Adipose tissue (tissue), 3 donors: ENCODE data around the gene FIGNL2. TPM values are rescaled to one million over a fixed set of nuclear protein-coding genes. Genes with fewer than 3 reads are reported as not detected.
"Not testable (repeated sequence)": the region's sequence is repeated elsewhere in the genome, so short reads cannot be mapped to it uniquely, and the experiment has no call there.

Experiments used
- H3K27ac ChIP-seq: one replicate; pipeline ENCODE4 v1.5.1; 2013; ENCODE audit warnings: low read depth, low read length
- WGBS, 3 donors: extraction: QIAGEN DNeasy Blood & Tissue Kit; methylation state at CpG; one replicate each; pipeline ENCODE4 v1.1.7; 2013; 5-methylcytosine and 5-hydroxymethylcytosine counted together
- polyA plus RNA-seq, 3 donors: library from polyadenylated mRNA; stranded (reverse); fragments of 200-250 nt; gene quantifications; one replicate each; pipeline ENCODE4 v1.2.3, GENCODE V29; 2013
- donor health status: healthy with polysubstance abuse.
- donor health status: Bipolar disorder and iron deficiency.
- donor health status: healthy.

FIGNL2 gene
- polyA plus RNA-seq, 3 donors = 0.12 to 0.30 (median 0.22) TPM

GRCh38 chr12:51811203-51812202 is 37.0 kb downstream of the FIGNL2 start:
- 74 to 78% (median 75%) methylated on average over 13 of the region's 13 CpGs for WGBS, 3 donors

GRCh38 chr12:51809193-51809592 is 39.3 kb downstream of the FIGNL2 start:
- H3K27ac ChIP-seq = no peak overlapping the region
- 69 to 75% (median 71%) methylated on average over 3 of the region's 3 CpGs for WGBS, 3 donors

More at GRCh38 chr12:51811203-51812202, 37.0 kb downstream of the FIGNL2 start:
- no peak overlapping the region for H3K27ac ChIP-seq

DNA sequence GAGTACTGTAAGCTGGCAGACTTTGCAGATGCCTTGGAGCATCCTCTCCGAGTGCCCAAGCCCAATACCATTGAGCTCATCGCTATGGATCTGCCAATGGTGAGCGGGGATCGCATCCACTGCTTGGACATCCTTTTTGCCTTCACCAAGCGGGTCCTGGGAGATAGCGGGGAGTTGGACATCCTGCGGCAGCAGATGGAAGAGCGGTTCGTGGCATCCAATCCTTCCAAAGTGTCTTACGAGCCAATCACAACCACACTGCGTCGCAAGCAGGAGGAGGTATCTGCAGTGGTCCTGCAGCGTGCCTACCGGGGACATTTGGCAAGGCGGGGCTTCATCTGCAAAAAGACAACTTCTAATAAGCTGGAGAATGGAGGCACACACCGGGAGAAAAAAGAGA is 41.6 kb downstream of the FIGNL2 start:
- no peak overlapping the region for H3K27ac ChIP-seq
- 94 to 95% (median 94%) methylated on average over 16 of the region's 16 CpGs for WGBS, 3 donors

- 94 to 100% (median 98%) methylated on average over 1 of the region's 1 CpG for WGBS, 3 donors
- no peak overlapping the region for H3K27ac ChIP-seq
Observed at GRCh38 chr12:51801027-51801426, 47.5 kb downstream of the FIGNL2 start.

GRCh38 chr12:51798501-51798900 is 50.0 kb downstream of the FIGNL2 start:
- WGBS, 3 donors = 95 to 100% (median 100%) methylated on average over 1 of the region's 1 CpG
- no peak overlapping the region for H3K27ac ChIP-seq

DNA sequence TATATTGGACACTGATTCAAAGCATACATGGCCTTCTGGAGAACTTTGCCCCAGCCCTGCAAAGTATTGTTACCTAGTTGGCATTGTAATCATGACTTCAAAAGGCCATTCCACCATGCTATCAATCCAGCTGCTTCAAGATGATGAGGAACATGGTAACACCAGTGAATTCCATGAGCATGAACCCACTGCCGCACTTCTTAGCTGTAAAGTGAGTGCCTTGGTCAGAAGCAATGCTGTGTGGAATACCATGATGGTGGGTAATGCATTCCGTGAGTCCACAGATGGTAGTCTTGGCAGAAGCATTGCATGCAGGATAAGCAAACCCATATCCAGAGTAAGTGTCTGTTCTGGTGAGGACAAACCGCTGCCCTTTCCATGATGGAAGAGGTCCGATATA is 50.5 kb downstream of the FIGNL2 start:
- WGBS, 3 donors = 84 to 97% (median 95%) methylated on average over 4 of the region's 4 CpGs
- not testable (repeated sequence) for H3K27ac ChIP-seq

DNA sequence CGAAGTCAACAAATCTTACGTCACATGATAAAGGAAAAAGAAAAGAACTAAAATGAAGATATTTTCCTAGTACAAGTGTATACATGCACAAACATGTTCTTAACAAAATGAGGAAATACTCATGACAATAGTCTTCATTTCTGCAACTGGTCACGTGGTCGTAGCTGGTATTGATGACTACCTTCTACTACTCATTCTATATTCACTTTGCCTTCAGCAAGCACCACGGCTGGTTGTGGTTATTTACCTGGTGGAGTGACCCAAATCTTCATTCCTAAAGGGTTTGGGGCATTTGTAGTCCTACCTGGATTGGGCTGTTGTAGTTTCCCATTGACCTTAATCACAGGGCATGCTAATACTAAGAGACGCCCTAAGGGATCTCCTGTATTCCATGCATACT is 51.2 kb downstream of the FIGNL2 start:
- WGBS, 3 donors = 93 to 98% (median 94%) methylated on average over 6 of the region's 6 CpGs
- H3K27ac ChIP-seq = no peak overlapping the region

- WGBS, 3 donors = 100% methylated on average over 1 of the region's 1 CpG
- no peak overlapping the region for H3K27ac ChIP-seq
Observed at GRCh38 chr12:51793201-51793600, 55.3 kb downstream of the FIGNL2 start.

- no peak overlapping the region for H3K27ac ChIP-seq
- 96 to 97% (median 96%) methylated on average over 5 of the region's 5 CpGs for WGBS, 3 donors
Observed at GRCh38 chr12:51792417-51792816, 56.1 kb downstream of the FIGNL2 start.

GRCh38 chr12:51788876-51789275 is 59.6 kb downstream of the FIGNL2 start:
- 87 to 90% (median 88%) methylated on average over 6 of the region's 6 CpGs for WGBS, 3 donors
- H3K27ac ChIP-seq = no peak overlapping the region

- H3K27ac ChIP-seq = no peak overlapping the region
- WGBS, 3 donors = 92 to 97% (median 92%) methylated on average over 2 of the region's 2 CpGs
Observed at GRCh38 chr12:51785906-51786305, 62.6 kb downstream of the FIGNL2 start.

- no peak overlapping the region for H3K27ac ChIP-seq
- WGBS, 3 donors = 68 to 84% (median 74%) methylated on average over 3 of the region's 3 CpGs
Observed at GRCh38 chr12:51784688-51785087, 63.8 kb downstream of the FIGNL2 start.

- 82 to 95% (median 84%) methylated on average over 5 of the region's 5 CpGs for WGBS, 3 donors
- no peak overlapping the region for H3K27ac ChIP-seq
Observed at GRCh38 chr12:51779876-51780275, 68.6 kb downstream of the FIGNL2 start.

DNA sequence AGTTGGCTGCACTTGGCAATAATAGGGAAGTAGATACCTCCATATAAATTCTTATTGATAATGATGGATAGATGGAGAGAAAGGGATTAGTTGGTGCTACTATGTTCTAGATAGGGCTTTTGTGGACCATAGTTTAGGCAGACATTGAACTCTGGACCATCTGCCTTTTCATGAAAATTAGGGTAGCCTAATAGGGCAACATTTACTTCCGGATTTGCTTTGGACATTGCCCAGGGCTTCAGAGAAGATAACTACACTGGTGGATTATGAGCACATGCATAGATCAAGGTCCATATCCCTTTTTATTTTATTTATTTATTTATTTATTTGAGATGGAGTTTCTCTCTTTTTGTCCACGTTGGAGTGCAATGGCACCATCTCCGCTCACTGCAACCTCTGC is 70.5 kb downstream of the FIGNL2 start:
- WGBS, 3 donors = 87 to 95% (median 88%) methylated on average over 3 of the region's 3 CpGs
- H3K27ac ChIP-seq = no peak overlapping the region

GRCh38 chr12:51777457-51777856 is 71.1 kb downstream of the FIGNL2 start:
- H3K27ac ChIP-seq = no peak overlapping the region
- WGBS, 3 donors = 53 to 63% (median 62%) methylated on average over 2 of the region's 2 CpGs

DNA sequence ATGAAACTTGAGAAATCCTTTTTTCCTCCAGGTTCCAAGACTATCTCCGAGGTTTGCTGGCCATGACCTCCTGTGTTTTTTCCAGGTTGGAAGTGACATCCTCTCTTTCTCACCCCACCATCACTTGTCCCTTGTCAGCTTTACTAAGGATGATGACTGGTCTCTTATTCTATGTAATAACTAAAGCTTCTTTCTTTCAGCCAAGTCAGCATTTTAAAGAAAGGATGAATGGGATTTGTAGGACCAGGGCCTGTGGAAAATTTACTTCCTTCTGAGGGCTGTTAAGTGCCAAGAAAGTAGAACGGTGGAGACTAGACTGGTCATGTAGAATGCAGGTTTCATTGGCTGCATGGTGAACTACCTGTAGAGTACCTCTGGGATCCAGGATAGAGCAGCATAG is 73.6 kb downstream of the FIGNL2 start:
- WGBS, 3 donors = 80 to 85% (median 83%) methylated on average over 2 of the region's 2 CpGs
- no peak overlapping the region for H3K27ac ChIP-seq

GRCh38 chr12:51773145-51773869 is 75.2 kb downstream of the FIGNL2 start:
- WGBS, 3 donors = 97 to 100% (median 100%) methylated on average over 2 of the region's 2 CpGs
- H3K27ac ChIP-seq = no peak overlapping the region

DNA sequence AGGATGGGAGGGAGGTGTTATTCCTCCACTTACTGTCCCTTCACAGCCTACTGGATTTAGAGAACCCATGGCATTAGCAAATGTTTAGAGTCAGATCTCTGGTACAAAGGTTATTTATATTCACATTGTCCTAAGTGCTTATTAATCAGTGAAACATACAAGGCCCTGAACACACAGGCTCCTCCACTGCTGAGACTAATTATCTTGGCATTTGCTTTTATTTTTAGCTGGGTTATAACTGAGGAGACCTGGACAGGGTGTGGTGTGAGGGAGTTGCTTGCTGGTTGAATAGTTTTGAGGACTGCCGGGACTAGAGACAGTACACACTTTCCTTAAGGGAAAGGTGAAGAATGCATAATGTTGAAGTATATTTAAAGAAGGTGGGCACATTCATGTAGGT is 77.5 kb downstream of the FIGNL2 start:
- no peak overlapping the region for H3K27ac ChIP-seq
- 69 to 90% (median 83%) methylated on average over 1 of the region's 1 CpG for WGBS, 3 donors
